ENCODE data around the gene F11R.

DNA sequence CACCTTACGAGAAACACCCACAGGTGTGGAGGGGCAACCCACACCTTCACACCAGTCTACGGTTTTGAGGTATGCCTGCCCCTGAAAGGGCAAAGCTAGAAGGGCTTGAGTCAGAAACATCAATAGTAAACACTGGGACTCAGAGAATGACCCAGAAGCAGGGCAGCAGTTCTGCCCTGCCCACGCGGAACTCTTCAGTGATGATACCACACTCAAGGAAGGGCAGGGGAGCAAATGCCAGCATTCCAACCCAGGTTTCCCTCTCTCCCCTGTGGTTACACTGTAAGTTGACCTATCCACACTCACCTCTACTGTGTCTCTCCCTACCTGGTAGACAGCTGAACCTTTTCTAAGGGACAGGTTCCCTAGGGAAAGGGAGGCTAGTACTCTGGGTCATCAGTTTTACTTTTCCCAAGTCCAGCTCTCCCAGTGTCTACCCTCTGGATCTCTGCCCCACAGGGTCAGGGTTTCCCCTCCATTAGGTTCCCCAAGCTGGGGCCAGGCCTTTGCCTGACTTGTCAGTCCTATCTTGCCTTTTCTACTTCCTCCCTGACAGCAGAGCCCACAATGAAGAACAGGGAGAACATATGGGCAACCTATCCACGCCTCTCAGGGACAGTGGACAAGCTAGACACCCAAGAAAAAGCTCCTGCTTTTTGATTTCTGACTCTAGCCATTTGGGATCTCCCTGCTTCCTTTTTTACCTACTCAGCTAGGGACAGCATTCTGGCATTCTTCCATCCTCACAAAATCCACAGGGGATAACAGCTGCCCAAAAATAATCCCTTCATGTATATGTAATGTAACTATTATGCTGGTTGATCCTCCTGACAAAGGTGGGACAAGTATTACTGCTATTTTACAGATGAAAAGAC, 3.0 kb downstream of the F11R start:
- TF ChIP-seq, protein P1, sequence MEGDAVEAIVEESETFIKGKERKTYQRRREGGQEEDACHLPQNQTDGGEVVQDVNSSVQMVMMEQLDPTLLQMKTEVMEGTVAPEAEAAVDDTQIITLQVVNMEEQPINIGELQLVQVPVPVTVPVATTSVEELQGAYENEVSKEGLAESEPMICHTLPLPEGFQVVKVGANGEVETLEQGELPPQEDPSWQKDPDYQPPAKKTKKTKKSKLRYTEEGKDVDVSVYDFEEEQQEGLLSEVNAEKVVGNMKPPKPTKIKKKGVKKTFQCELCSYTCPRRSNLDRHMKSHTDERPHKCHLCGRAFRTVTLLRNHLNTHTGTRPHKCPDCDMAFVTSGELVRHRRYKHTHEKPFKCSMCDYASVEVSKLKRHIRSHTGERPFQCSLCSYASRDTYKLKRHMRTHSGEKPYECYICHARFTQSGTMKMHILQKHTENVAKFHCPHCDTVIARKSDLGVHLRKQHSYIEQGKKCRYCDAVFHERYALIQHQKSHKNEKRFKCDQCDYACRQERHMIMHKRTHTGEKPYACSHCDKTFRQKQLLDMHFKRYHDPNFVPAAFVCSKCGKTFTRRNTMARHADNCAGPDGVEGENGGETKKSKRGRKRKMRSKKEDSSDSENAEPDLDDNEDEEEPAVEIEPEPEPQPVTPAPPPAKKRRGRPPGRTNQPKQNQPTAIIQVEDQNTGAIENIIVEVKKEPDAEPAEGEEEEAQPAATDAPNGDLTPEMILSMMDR (conservative IDR thresholded peaks at IDR 0.05; ENCODE audit: low read length), result no peak
- TF ChIP-seq EZH2phosphoT487 (IDR thresholded peaks at IDR 0.05; ENCODE audit: borderline replicate concordance, low read depth, low read length), result no peak

Measured in OCI-LY7 (cell line).